Mesenchymal stem cell (in vitro differentiated cells and primary cell): Measurements from ENCODE around the gene VWA5B2.
A peak's percentile ranks its signal among the peaks of the same experiment; 100 is the strongest.

Experiments used
- DNase-seq: peaks from one replicate; pipeline ENCODE4 v3.0.0-alpha.2; 2013
- H2AFZ ChIP-seq: one replicate; pipeline ENCODE4 v1.6.1; 2013; ENCODE audit warnings: low read depth, mild to moderate bottlenecking, control low read depth, inconsistent platforms, low read length, moderate library complexity
- H2AK5ac ChIP-seq: 2 replicates; pipeline ENCODE4 v1.6.1; 2013; ENCODE audit warnings: low read length, moderate library complexity, mild to moderate bottlenecking, inconsistent platforms; ENCODE audit not compliant: severe bottlenecking
- H2BK120ac ChIP-seq: one replicate; pipeline ENCODE4 v1.6.1; 2013; ENCODE audit warnings: low read depth, mild to moderate bottlenecking, inconsistent platforms, low read length, moderate library complexity
- H2BK12ac ChIP-seq, 2 experiments: one replicate each; pipeline ENCODE4 v1.6.1; 2013; ENCODE audit warnings: inconsistent platforms in 2 of 2, low read length in 2 of 2, mild to moderate bottlenecking in 2 of 2, moderate library complexity in 2 of 2, control low read depth in 1 of 2
- H2BK15ac ChIP-seq: one replicate; pipeline ENCODE4 v1.6.1; 2013; ENCODE audit warnings: mild to moderate bottlenecking, low read depth, inconsistent platforms; ENCODE audit not compliant: poor library complexity, severe bottlenecking
- H2BK5ac ChIP-seq: 2 replicates; pipeline ENCODE4 v1.6.1; 2013; ENCODE audit warnings: low read depth, mild to moderate bottlenecking, low read length, control low read depth, inconsistent platforms; ENCODE audit not compliant: poor library complexity, severe bottlenecking
- H3K14ac ChIP-seq, 2 experiments: one replicate each; pipeline ENCODE4 v1.6.1; 2013; ENCODE audit warnings: inconsistent platforms in 2 of 2, low read length in 2 of 2, control low read depth in 1 of 2, mild to moderate bottlenecking in 1 of 2, moderate library complexity in 1 of 2
- H3K18ac ChIP-seq, 2 experiments: one replicate each; pipeline ENCODE4 v1.6.1; 2013; ENCODE audit warnings: inconsistent platforms in 2 of 2, low read length in 2 of 2, control low read depth in 1 of 2, low read depth in 1 of 2, mild to moderate bottlenecking in 1 of 2
- H3K23ac ChIP-seq, 2 experiments: one replicate each; pipeline ENCODE4 v1.6.1; 2013; ENCODE audit warnings: inconsistent platforms in 2 of 2, low read length in 2 of 2, mild to moderate bottlenecking in 2 of 2, moderate library complexity in 2 of 2, control low read depth in 1 of 2
- H3K27ac ChIP-seq: 2 replicates; pipeline ENCODE4 v1.5.1; 2013; ENCODE audit warnings: mild to moderate bottlenecking, moderate library complexity, low read length, control low read depth, inconsistent platforms; ENCODE audit not compliant: poor library complexity, severe bottlenecking
- H3K27me3 ChIP-seq, 2 experiments: 2 replicates each; pipeline versions ENCODE4 v1.6.1 to v1.7.0; 2013; ENCODE audit warnings: low read length in 2 of 2, mild to moderate bottlenecking in 2 of 2, moderate library complexity in 2 of 2, control low read depth in 1 of 2, inconsistent platforms in 1 of 2; ENCODE audit not compliant: control insufficient read depth in 1 of 2, insufficient read depth in 1 of 2
- H3K36me3 ChIP-seq, 2 experiments: 2 replicates each; pipeline versions ENCODE4 v1.6.1 to v1.7.0; 2013; ENCODE audit warnings: low read length in 2 of 2, control low read depth in 1 of 2, inconsistent platforms in 1 of 2, low read depth in 1 of 2, mild to moderate bottlenecking in 1 of 2; ENCODE audit not compliant: insufficient read depth in 2 of 2, control insufficient read depth in 1 of 2
- H3K4ac ChIP-seq, 2 experiments: one replicate each; pipeline ENCODE4 v1.6.1; 2013; ENCODE audit warnings: inconsistent platforms in 2 of 2, low read length in 2 of 2, mild to moderate bottlenecking in 2 of 2, moderate library complexity in 2 of 2, control low read depth in 1 of 2, low read depth in 1 of 2
- H3K4me1 ChIP-seq: 2 replicates; pipeline ENCODE4 v1.6.1; 2013; ENCODE audit warnings: low read depth, low read length, control low read depth; ENCODE audit not compliant: control insufficient read depth, insufficient read depth
- H3K4me2 ChIP-seq: 2 replicates; pipeline ENCODE4 v1.6.1; 2013; ENCODE audit warnings: low read length, mild to moderate bottlenecking, inconsistent platforms; ENCODE audit not compliant: poor library complexity, severe bottlenecking
- H3K4me3 ChIP-seq, 2 experiments: 2 replicates each; pipeline versions ENCODE4 v1.5.1 to v1.7.0; 2013; ENCODE audit warnings: low read length in 2 of 2, mild to moderate bottlenecking in 2 of 2, control low read depth in 1 of 2, low read depth in 1 of 2; ENCODE audit not compliant: insufficient read depth in 1 of 2
- H3K79me1 ChIP-seq: replicated peaks from 2 replicates; pipeline ENCODE4 v1.6.1; 2013; ENCODE audit warnings: mild to moderate bottlenecking, control low read depth, low read length, inconsistent platforms; ENCODE audit not compliant: poor library complexity, severe bottlenecking
- H3K9ac ChIP-seq: 2 replicates; pipeline ENCODE4 v1.7.0; 2013; ENCODE audit warnings: mild to moderate bottlenecking, low read length, moderate library complexity
- H3K9me3 ChIP-seq: 2 replicates; pipeline ENCODE4 v1.7.0; 2013; ENCODE audit warnings: mild to moderate bottlenecking, low read length; ENCODE audit not compliant: control insufficient read depth
- H4K8ac ChIP-seq: one replicate; pipeline ENCODE4 v1.6.1; 2013; ENCODE audit warnings: inconsistent platforms, mild to moderate bottlenecking, low read length, moderate library complexity
- H4K91ac ChIP-seq: one replicate; pipeline ENCODE4 v1.6.1; 2013; ENCODE audit warnings: mild to moderate bottlenecking, low read length, inconsistent platforms
- WGBS: methylation state at CpG from one replicate; pipeline ENCODE4 v1.1.7; 2013; ENCODE audit warnings: mixed read lengths; 5-methylcytosine and 5-hydroxymethylcytosine counted together

VWA5B2 gene

DNA sequence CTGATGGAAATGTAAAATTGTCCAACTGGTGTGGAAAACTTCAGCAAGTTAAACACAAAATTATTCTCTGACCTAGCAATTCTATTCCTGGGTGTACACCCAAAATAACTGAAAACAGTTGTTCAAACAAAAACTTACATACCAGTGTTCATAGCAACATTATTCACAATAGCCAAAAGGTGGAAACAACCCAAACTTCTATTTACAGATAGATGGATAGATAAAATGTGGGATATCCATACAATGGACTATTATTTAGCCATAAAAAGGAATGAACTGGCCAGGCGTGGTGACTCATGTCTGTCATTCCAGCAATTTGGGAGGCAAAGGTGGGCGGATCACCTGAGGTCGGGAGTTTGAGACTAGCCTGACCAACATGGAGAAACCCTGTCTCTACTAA, 6.9 kb upstream of the VWA5B2 start:
- Histone ChIP-seq H3K4me3 (no peak overlapping the region), H2BK120ac (no peak overlapping the region), H3K9me3 (no peaks in the 10 kb centered on the region), H3K14ac (no peak overlapping the region), H3K27ac (no peak overlapping the region), H2BK12ac (no peak overlapping the region), H2BK15ac (no peak overlapping the region), H3K23ac (no peak overlapping the region), H2AK5ac (no peak overlapping the region), H3K4me1 (no peaks in the 10 kb centered on the region), H4K91ac (no peak overlapping the region), H2BK5ac (no peak overlapping the region), H3K4me2 (no peak overlapping the region), H3K27me3 (peaks cover 18 to 49% of the 10 kb centered on the region in 2 experiments), H3K36me3 (no peaks in the 10 kb centered on the region), H4K8ac (no peak overlapping the region), H3K18ac (no peak overlapping the region), H3K79me1 (no peaks in the 10 kb centered on the region), H3K9ac (no peak overlapping the region), H2AFZ (no peak overlapping the region), H3K4ac (no peak overlapping the region)
- no peak for DNase-seq
- 90% methylated on average over 3 of the region's 3 CpGs for WGBS

DNA sequence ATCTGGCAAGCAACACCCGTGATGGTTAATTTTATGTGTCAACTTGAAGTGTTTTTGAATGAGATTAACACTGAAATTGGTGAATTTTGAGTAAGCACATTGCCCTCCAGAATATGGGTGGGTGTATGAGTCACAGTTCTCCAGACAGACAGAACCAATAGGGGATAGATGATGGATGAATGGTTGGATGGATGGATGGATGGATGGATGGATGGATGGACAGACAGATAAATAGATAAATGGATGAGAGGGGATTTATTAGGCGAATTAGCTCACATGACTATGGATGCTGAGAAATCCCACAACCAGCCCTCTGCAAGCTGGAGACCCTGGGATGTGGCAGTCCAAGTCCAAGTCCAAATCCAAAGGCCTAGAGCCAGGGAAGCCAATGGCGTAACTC, 5.4 kb upstream of the VWA5B2 start:
- H2AFZ ChIP-seq: no peak overlapping the region
- peaks cover 32 to 58% of the 10 kb centered on the region in 2 experiments for H3K27me3 ChIP-seq
- no peak overlapping the region for H2AK5ac ChIP-seq
- no peak overlapping the region for H3K4me3 ChIP-seq
- H2BK12ac ChIP-seq: no peak overlapping the region
- no peak overlapping the region for H2BK15ac ChIP-seq
- no peak overlapping the region for H3K18ac ChIP-seq
- no peak overlapping the region for H3K27ac ChIP-seq
- no peak overlapping the region for H3K4me2 ChIP-seq
- no peak overlapping the region for H3K23ac ChIP-seq
- DNase-seq: no peak
- no peak overlapping the region for H2BK120ac ChIP-seq
- no peak overlapping the region for H3K4ac ChIP-seq
- no peak overlapping the region for H3K9ac ChIP-seq
- no peak overlapping the region for H3K14ac ChIP-seq
- peaks cover under 1% of the 10 kb centered on the region for H3K4me1 ChIP-seq
- 85% methylated on average over 3 of the region's 3 CpGs for WGBS
- H3K9me3 ChIP-seq: no peaks in the 10 kb centered on the region
- H4K91ac ChIP-seq: no peak overlapping the region
- no peak overlapping the region for H2BK5ac ChIP-seq
- H3K36me3 ChIP-seq: no peaks in the 10 kb centered on the region
- H4K8ac ChIP-seq: no peak overlapping the region
- no peaks in the 10 kb centered on the region for H3K79me1 ChIP-seq

DNA sequence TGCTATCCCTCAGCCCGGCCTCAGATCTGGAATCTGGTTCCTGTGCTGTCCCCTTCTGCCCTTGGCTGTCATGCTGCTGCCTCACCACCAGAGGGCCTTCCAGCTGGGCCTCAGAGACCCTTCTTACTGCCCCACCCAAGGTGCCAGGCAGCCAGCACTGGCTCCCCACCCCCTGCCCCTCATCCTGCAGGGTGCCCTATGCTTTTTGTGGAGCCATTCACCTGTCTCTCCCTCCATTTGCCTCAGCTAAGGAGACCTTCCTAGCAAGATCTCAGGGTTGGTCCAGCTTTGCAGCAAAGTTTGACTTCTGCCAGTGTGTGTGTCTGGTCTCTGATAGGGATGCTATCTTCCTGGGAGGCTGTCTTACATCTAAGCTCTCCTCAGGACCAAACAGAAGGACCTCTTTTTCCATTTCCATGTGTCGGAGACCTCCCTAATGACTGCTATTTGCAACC, 1.9 kb upstream of the VWA5B2 start:
- Histone ChIP-seq H3K14ac (no peak overlapping the region), H3K9ac (no peak overlapping the region), H3K9me3 (no peaks in the 10 kb centered on the region), H2BK15ac (no peak overlapping the region), H3K23ac (no peak overlapping the region), H3K4me2 (no peak overlapping the region), H3K27me3 (peaks cover 57 to 85% of the 10 kb centered on the region in 2 experiments), H3K18ac (no peak overlapping the region), H3K4ac (no peak overlapping the region), H4K91ac (no peak overlapping the region), H3K79me1 (no peaks in the 10 kb centered on the region), H2AFZ (no peak overlapping the region), H2BK12ac (no peak overlapping the region), H3K4me3 (no peak overlapping the region), H3K36me3 (no peaks in the 10 kb centered on the region), H3K4me1 (peaks cover 21% of the 10 kb centered on the region), H2BK5ac (no peak overlapping the region), H2AK5ac (no peak overlapping the region), H2BK120ac (no peak overlapping the region), H4K8ac (no peak overlapping the region), H3K27ac (no peak overlapping the region)
- WGBS: 63% methylated on average over 2 of the region's 2 CpGs
- peak; percentile 46 for DNase-seq

DNA sequence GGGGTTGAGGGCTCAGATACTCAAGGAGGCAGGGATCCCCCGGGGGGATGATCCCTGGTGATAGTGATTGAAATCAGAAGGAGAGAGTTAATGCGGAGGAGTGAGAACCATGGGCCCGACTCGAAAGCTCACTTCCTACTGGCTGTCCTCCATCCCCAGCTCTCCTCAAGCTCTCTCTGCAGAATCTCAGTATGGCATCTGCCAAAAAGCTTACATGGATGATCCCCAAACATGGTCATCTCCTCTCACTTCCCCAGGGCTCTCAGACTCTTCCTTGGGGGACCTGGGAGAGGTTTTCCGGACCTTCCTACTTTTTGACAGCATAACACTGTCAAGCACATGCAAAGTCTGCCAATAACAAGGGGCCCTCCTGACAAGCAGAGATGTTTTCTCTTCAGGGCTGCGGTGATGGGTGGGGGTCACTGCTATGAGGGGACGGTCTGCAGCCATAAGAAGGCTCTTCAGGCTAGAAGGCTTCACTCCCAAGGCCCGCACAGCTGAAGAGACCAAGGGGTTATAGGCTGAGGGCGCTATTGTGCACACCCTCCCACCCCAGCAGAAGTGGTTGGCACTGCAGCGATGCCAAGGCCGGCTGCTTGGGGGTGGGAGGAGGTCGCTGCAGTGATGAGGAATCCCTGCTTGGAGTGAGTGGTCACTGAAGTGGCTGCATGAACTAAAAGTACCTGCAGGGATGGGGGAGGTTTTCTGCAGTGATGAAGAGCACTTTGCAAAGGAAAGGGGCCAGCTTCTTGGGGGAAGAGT, 828 bp upstream of the VWA5B2 start:
- no peak overlapping the region for H2BK120ac ChIP-seq
- no peak overlapping the region for H3K27ac ChIP-seq
- H3K4ac ChIP-seq: no peak overlapping the region
- no peak overlapping the region for H3K23ac ChIP-seq
- H3K79me1 ChIP-seq: no peaks in the 10 kb centered on the region
- no peak overlapping the region for H3K9ac ChIP-seq
- H3K4me2 ChIP-seq: no peak overlapping the region
- no peak overlapping the region for H3K14ac ChIP-seq
- 46% methylated on average over 12 of the region's 12 CpGs for whole genome bisulfite sequencing
- H2BK12ac ChIP-seq: no peak overlapping the region
- H2AFZ ChIP-seq: no peak overlapping the region
- no peak for DNase-seq
- no peak overlapping the region for H2AK5ac ChIP-seq
- no peak overlapping the region for H4K8ac ChIP-seq
- H3K4me1 ChIP-seq: peaks cover 21% of the 10 kb centered on the region
- H2BK15ac ChIP-seq: no peak overlapping the region
- no peak overlapping the region for H3K4me3 ChIP-seq
- H4K91ac ChIP-seq: no peak overlapping the region
- H3K9me3 ChIP-seq: no peaks in the 10 kb centered on the region
- H3K27me3 ChIP-seq: peaks cover 62 to 95% of the 10 kb centered on the region in 2 experiments
- no peak overlapping the region for H3K18ac ChIP-seq
- H2BK5ac ChIP-seq: no peak overlapping the region
- no peaks in the 10 kb centered on the region for H3K36me3 ChIP-seq
